HepG2 (cell line): ENCODE results near the gene MCRIP2. TPM values are rescaled to one million over a fixed set of nuclear protein-coding genes. Genes with fewer than 3 reads are reported as not detected.

ENCODE experiments used
- CBX5 ChIP-seq: sonication (generic); formaldehyde crosslinking; IDR thresholded peaks from 2 replicates; pipeline ENCODE4 v1.4.0; 2020; ENCODE audit warnings: missing genetic modification reagents, borderline replicate concordance
- ETV6 ChIP-seq: sonication (generic); formaldehyde crosslinking; conservative IDR thresholded peaks from 2 replicates; pipeline ENCODE4 v1.4.0; 2020; ENCODE audit warnings: missing genetic modification reagents
- KDM4B ChIP-seq: sonication (generic); formaldehyde crosslinking; IDR thresholded peaks from 2 replicates; pipeline ENCODE4 v1.4.0; 2020; ENCODE audit warnings: missing genetic modification reagents
- NR2C2 ChIP-seq: sonication (generic); formaldehyde crosslinking; IDR thresholded peaks from 2 replicates; pipeline ENCODE4 v1.4.0; 2020; ENCODE audit warnings: missing genetic modification reagents, mild to moderate bottlenecking, moderate library complexity, borderline replicate concordance
- ZC3H13 ChIP-seq: sonication (generic); formaldehyde crosslinking; IDR thresholded peaks from 2 replicates; pipeline ENCODE4 v1.8.1; 2023; ENCODE audit warnings: mild to moderate bottlenecking, missing genetic modification reagents, moderate library complexity
- ZNF121 ChIP-seq: sonication (generic); formaldehyde crosslinking; IDR thresholded peaks from 2 replicates; pipeline ENCODE4 v1.5.0; 2020; ENCODE audit warnings: mild to moderate bottlenecking, missing genetic modification reagents
- ZNF234 ChIP-seq: sonication (generic); formaldehyde crosslinking; conservative IDR thresholded peaks from 2 replicates; pipeline ENCODE4 v1.5.1; 2020; ENCODE audit warnings: mild to moderate bottlenecking, missing genetic modification reagents
- ZNF30 ChIP-seq: sonication (generic); formaldehyde crosslinking; IDR thresholded peaks from 2 replicates; pipeline ENCODE4 v1.5.0; 2020; ENCODE audit warnings: mild to moderate bottlenecking, missing genetic modification reagents
- ZNF761 ChIP-seq: sonication (generic); formaldehyde crosslinking; conservative IDR thresholded peaks from 2 replicates; pipeline ENCODE4 v1.4.0; 2020; ENCODE audit warnings: mild to moderate bottlenecking, missing genetic modification reagents
- ZNF790 ChIP-seq: sonication (generic); formaldehyde crosslinking; IDR thresholded peaks from 2 replicates; pipeline ENCODE4 v1.8.0; 2022; ENCODE audit warnings: missing genetic modification reagents, mild to moderate bottlenecking, borderline replicate concordance
- polyA plus RNA-seq, 8 experiments: library from polyadenylated mRNA; depleted of rRNA in 3 of 8; stranded (reverse) in 7 of 8; unstranded in 1 of 8; fragments of >200 nt; fragmentation: Illumina TruSeq in 4 of 8; extraction: Trizol in 4 of 8; gene quantifications; 2 replicates each; pipeline versions ENCODE4 v1.2.1 to v1.2.3, GENCODE V29; 2011 to 2016; ENCODE audit warnings: low read depth in 4 of 8, missing spikeins in 1 of 8, mixed read lengths in 1 of 8; ENCODE audit not compliant: insufficient read depth in 1 of 8
- total RNA-seq, 5 experiments: library from RNA; depleted of rRNA; stranded (reverse); fragments of >200 nt; fragmentation: Illumina TruSeq; extraction: Trizol; gene quantifications; 2 replicates each; pipeline ENCODE4 v1.2.3, GENCODE V29; 2016; ENCODE audit warnings: low read depth in 1 of 5
- TF ChIP-seq, protein P1 (sequence below): sonication (generic); formaldehyde crosslinking; conservative IDR thresholded peaks from 2 replicates; pipeline ENCODE4 v1.4.0; 2020; ENCODE audit warnings: missing genetic modification reagents
- TF ChIP-seq, protein P2 (sequence below): sonication (generic); formaldehyde crosslinking; IDR thresholded peaks from 2 replicates; pipeline ENCODE4 v1.5.0; 2020; ENCODE audit warnings: mild to moderate bottlenecking, missing genetic modification reagents, borderline replicate concordance
- TF ChIP-seq, protein P3 (sequence below): sonication (generic); formaldehyde crosslinking; IDR thresholded peaks from 2 replicates; pipeline ENCODE4 v1.4.0; 2020; ENCODE audit warnings: missing genetic modification reagents
- TF ChIP-seq, protein P4 (sequence below): sonication (generic); formaldehyde crosslinking; IDR thresholded peaks from 2 replicates; pipeline ENCODE4 v1.4.0; 2020; ENCODE audit warnings: missing genetic modification reagents
- TF ChIP-seq, protein P5 (sequence below): sonication (generic); formaldehyde crosslinking; IDR thresholded peaks from 2 replicates; pipeline ENCODE4 v1.5.1; 2020; ENCODE audit warnings: missing genetic modification reagents, mild to moderate bottlenecking, borderline replicate concordance
- TF ChIP-seq, protein P6 (sequence below): sonication (generic); formaldehyde crosslinking; conservative IDR thresholded peaks from 2 replicates; pipeline ENCODE4 v1.5.0; 2020; ENCODE audit warnings: missing genetic modification reagents

MCRIP2 gene
- total and polyA plus RNA-seq, 2 of the 13 experiments (the other 11 are each of a cell fraction or from before 2014, with no cell fraction given), result 39.6 to 76.7 TPM

DNA sequence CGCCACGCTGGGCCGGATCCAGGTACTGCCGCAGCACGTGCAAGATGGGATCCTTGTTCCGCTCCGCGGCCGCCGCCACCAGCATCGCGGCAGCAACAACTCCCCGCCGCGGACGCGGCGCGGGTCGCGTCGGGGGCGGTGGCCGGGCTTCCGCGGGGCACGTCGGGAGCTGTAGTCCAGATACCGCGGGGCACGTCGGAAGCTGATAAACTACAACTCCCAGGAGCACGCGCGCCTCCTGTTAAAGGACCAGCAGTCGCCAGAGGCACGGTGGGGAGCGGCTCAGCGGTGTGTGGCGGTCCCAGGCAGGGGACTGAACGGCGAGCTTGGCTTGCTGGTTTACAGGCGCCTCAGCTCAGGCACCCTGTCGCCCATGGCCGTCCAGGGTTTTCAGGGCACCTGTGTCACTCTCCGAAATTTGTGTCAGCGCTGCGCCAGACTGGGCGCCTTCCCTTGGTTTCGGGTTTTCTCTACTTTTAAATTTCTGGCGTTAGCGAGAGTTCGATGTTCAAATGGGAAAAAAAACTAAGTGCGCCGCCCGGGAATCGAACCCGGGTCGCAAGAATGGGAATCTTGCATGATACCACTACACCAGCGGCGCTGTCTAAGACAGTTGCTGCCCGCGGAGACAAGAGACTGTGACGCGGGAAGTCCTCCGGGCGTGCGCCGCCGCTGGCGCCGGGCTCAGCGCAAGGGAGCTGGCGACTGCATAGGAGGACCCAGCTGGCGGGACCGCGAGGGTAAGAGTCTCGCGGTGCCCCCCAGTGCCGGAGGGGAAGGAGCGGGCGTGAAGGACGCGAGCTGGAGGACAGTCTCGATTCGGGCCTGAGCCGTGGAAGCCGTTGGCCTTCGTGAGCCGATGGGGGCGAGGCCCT is 5.2 kb upstream of the MCRIP2 start, which contains the start of gene METTL26 (continued):
- TF ChIP-seq NR2C2 (CRISPR knock-in tag), result peak; percentile 94
- peak; percentile 82 for TF ChIP-seq ZNF790 (CRISPR knock-in tag)
- TF ChIP-seq ZNF761 (CRISPR knock-in tag), result no peak; the same call in 1 of the 2 replicates
- TF ChIP-seq, protein P1, sequence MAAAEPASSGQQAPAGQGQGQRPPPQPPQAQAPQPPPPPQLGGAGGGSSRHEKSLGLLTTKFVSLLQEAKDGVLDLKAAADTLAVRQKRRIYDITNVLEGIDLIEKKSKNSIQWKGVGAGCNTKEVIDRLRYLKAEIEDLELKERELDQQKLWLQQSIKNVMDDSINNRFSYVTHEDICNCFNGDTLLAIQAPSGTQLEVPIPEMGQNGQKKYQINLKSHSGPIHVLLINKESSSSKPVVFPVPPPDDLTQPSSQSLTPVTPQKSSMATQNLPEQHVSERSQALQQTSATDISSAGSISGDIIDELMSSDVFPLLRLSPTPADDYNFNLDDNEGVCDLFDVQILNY, result peak; percentile 76; the same call in 1 of the 2 replicates
- TF ChIP-seq, protein P2, sequence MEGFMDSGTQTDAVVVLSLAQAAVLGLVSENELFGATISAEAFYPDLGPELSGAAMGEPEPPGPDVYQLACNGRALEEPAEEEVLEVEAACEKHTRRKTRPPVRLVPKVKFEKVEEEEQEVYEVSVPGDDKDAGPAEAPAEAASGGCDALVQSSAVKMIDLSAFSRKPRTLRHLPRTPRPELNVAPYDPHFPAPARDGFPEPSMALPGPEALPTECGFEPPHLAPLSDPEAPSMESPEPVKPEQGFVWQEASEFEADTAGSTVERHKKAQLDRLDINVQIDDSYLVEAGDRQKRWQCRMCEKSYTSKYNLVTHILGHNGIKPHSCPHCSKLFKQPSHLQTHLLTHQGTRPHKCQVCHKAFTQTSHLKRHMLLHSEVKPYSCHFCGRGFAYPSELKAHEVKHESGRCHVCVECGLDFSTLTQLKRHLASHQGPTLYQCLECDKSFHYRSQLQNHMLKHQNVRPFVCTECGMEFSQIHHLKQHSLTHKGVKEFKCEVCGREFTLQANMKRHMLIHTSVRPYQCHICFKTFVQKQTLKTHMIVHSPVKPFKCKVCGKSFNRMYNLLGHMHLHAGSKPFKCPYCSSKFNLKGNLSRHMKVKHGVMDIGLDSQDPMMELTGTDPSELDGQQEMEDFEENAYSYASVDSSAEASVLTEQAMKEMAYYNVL (CRISPR knock-in tag), result peak; percentile 48; the same call in 1 of the 2 replicates
- TF ChIP-seq CBX5 (CRISPR knock-in tag), result peak; percentile 49; the same call in 1 of the 2 replicates
- TF ChIP-seq, protein P3, sequence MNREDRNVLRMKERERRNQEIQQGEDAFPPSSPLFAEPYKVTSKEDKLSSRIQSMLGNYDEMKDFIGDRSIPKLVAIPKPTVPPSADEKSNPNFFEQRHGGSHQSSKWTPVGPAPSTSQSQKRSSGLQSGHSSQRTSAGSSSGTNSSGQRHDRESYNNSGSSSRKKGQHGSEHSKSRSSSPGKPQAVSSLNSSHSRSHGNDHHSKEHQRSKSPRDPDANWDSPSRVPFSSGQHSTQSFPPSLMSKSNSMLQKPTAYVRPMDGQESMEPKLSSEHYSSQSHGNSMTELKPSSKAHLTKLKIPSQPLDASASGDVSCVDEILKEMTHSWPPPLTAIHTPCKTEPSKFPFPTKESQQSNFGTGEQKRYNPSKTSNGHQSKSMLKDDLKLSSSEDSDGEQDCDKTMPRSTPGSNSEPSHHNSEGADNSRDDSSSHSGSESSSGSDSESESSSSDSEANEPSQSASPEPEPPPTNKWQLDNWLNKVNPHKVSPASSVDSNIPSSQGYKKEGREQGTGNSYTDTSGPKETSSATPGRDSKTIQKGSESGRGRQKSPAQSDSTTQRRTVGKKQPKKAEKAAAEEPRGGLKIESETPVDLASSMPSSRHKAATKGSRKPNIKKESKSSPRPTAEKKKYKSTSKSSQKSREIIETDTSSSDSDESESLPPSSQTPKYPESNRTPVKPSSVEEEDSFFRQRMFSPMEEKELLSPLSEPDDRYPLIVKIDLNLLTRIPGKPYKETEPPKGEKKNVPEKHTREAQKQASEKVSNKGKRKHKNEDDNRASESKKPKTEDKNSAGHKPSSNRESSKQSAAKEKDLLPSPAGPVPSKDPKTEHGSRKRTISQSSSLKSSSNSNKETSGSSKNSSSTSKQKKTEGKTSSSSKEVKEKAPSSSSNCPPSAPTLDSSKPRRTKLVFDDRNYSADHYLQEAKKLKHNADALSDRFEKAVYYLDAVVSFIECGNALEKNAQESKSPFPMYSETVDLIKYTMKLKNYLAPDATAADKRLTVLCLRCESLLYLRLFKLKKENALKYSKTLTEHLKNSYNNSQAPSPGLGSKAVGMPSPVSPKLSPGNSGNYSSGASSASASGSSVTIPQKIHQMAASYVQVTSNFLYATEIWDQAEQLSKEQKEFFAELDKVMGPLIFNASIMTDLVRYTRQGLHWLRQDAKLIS (CRISPR knock-in tag), result no peak
- TF ChIP-seq, protein P4, sequence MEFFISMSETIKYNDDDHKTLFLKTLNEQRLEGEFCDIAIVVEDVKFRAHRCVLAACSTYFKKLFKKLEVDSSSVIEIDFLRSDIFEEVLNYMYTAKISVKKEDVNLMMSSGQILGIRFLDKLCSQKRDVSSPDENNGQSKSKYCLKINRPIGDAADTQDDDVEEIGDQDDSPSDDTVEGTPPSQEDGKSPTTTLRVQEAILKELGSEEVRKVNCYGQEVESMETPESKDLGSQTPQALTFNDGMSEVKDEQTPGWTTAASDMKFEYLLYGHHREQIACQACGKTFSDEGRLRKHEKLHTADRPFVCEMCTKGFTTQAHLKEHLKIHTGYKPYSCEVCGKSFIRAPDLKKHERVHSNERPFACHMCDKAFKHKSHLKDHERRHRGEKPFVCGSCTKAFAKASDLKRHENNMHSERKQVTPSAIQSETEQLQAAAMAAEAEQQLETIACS, result no peak; the same call in 1 of the 2 replicates
- TF ChIP-seq, protein P5, sequence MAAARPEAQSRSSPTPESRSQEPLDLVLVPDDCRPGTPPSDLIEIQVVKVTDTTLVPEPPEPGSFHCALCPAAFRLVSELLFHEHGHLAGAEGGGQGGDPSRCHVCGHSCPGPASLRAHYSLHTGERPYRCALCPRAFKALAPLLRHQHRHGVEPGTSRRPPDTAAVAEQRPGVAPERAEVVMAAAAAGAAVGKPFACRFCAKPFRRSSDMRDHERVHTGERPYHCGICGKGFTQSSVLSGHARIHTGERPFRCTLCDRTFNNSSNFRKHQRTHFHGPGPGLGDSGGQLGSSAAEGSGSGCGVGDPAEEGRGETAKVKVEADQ (CRISPR knock-in tag), result 0 out of 2 replicates have a peak, but pooled peaks have one; percentile 4
- 0 out of 2 replicates have a peak, but pooled peaks have one; percentile 54 for TF ChIP-seq ZNF30
- peak; percentile 45; the same call in 1 of the 2 replicates for TF ChIP-seq ETV6 (CRISPR knock-in tag)
- peak; percentile 79; the same call in 1 of the 2 replicates for TF ChIP-seq ZNF234 (CRISPR knock-in tag)
- TF ChIP-seq ZC3H13 (CRISPR knock-in tag), result peak; percentile 77; the same call in 1 of the 2 replicates
- 0 out of 2 replicates have a peak, but pooled peaks have one; percentile 29 for TF ChIP-seq KDM4B (CRISPR knock-in tag)
- no peak for TF ChIP-seq ZNF121 (CRISPR knock-in tag)
- TF ChIP-seq, protein P6, sequence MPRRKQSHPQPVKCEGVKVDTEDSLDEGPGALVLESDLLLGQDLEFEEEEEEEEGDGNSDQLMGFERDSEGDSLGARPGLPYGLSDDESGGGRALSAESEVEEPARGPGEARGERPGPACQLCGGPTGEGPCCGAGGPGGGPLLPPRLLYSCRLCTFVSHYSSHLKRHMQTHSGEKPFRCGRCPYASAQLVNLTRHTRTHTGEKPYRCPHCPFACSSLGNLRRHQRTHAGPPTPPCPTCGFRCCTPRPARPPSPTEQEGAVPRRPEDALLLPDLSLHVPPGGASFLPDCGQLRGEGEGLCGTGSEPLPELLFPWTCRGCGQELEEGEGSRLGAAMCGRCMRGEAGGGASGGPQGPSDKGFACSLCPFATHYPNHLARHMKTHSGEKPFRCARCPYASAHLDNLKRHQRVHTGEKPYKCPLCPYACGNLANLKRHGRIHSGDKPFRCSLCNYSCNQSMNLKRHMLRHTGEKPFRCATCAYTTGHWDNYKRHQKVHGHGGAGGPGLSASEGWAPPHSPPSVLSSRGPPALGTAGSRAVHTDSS (CRISPR knock-in tag), result 0 out of 2 replicates have a peak, but pooled peaks have one; percentile 16
